H1 (cell line): ENCODE measurements around the gene LMX1A. TPM values are rescaled to one million over a fixed set of nuclear protein-coding genes. Genes with fewer than 3 reads are reported as not detected.

Experiments used
- CTCF ChIA-PET: fragments of 300-600 bp; sonication (Branson Sonifier 250); formaldehyde crosslinking; loops from one replicate; lab custom pipeline; 2021; ENCODE audit not compliant: partially characterized antibody; lab: Charles Lee
- POLR2A ChIA-PET: fragments of 300-600 bp; sonication (Branson Sonifier 250); formaldehyde crosslinking; loops from one replicate; lab custom pipeline; 2021; ENCODE audit warnings: inconsistent platforms; ENCODE audit not compliant: partially characterized antibody; lab: Charles Lee
- DNase-seq, 2 experiments: peaks; one replicate each; pipeline versions ENCODE4 v3.0.0 to v3.0.0-alpha.2; 2010 to 2022; ENCODE audit warnings: low spot score in 2 of 2, low read depth in 1 of 2, mixed read lengths in 1 of 2
- FAIRE-seq: peaks from 2 replicates; lab custom pipeline; 2011; peaks lifted over from hg19 to GRCh38; lab: Jason Lieb, UNC
- H2AFZ ChIP-seq: 2 replicates; pipeline ENCODE4 v1.8.1; 2012; ENCODE audit warnings: low read length, inconsistent platforms
- H2AK5ac ChIP-seq: 2 replicates; pipeline ENCODE4 v1.6.1; 2013; ENCODE audit warnings: low read depth, low read length
- H2BK120ac ChIP-seq: replicated peaks from 2 replicates; pipeline ENCODE3; 2013; ENCODE audit warnings: low read depth, low read length, inconsistent platforms
- H2BK12ac ChIP-seq: 2 replicates; pipeline ENCODE4 v1.6.1; 2013; ENCODE audit warnings: low read depth, low read length
- H2BK15ac ChIP-seq: 2 replicates; pipeline ENCODE4 v1.6.1; 2013; ENCODE audit warnings: low read length
- H2BK20ac ChIP-seq: 2 replicates; pipeline ENCODE4 v1.6.1; 2013; ENCODE audit warnings: low read length
- H2BK5ac ChIP-seq: 2 replicates; pipeline ENCODE4 v1.6.1; 2013; ENCODE audit warnings: low read depth, low read length
- H3K14ac ChIP-seq: 2 replicates; pipeline ENCODE4 v1.6.1; 2013; ENCODE audit warnings: inconsistent platforms; ENCODE audit not compliant: insufficient read length
- H3K18ac ChIP-seq: 2 replicates; pipeline ENCODE4 v1.6.1; 2013; ENCODE audit warnings: low read length; ENCODE audit errors: extremely low read depth
- H3K23ac ChIP-seq: 2 replicates; pipeline ENCODE4 v1.6.1; 2013; ENCODE audit warnings: inconsistent platforms; ENCODE audit not compliant: insufficient read length
- H3K23me2 ChIP-seq: 2 replicates; pipeline ENCODE4 v1.6.1; 2013; ENCODE audit warnings: low read depth, low read length
- H3K27ac ChIP-seq: 2 replicates; pipeline ENCODE4 v1.6.1; 2011; ENCODE audit warnings: low read depth, low read length, inconsistent platforms
- H3K27me3 ChIP-seq, 4 experiments: replicated peaks in 1 of 4; 1 replicate in 1 of 4; 2 replicates in 3 of 4; pipeline versions ENCODE4 v1.6.1 to v1.8.1; 2011 to 2013; ENCODE audit warnings: low read length in 3 of 4, mild to moderate bottlenecking in 3 of 4, inconsistent platforms in 2 of 4, mixed read lengths in 2 of 4, moderate library complexity in 1 of 4; ENCODE audit not compliant: control insufficient read depth in 3 of 4, insufficient read depth in 3 of 4; ENCODE audit errors: extremely low read depth in 1 of 4
- H3K36me3 ChIP-seq, 4 experiments: 2 replicates each; pipeline versions ENCODE4 v1.6.1 to v1.8.1; 2011 to 2013; ENCODE audit warnings: mild to moderate bottlenecking in 4 of 4, low read length in 3 of 4, moderate library complexity in 2 of 4, control low read depth in 1 of 4, inconsistent platforms in 1 of 4; ENCODE audit not compliant: insufficient read depth in 4 of 4, control insufficient read depth in 2 of 4
- H3K4ac ChIP-seq: replicated peaks from 2 replicates; pipeline ENCODE3; 2013; ENCODE audit warnings: low read length, low read depth, mixed read lengths, inconsistent platforms; ENCODE audit not compliant: insufficient read length
- H3K4me1 ChIP-seq, 4 experiments: replicated peaks in 1 of 4; 1 replicate in 1 of 4; 2 replicates in 3 of 4; pipeline versions ENCODE4 v1.6.1 to v1.8.1; 2011 to 2013; ENCODE audit warnings: low read length in 3 of 4, inconsistent platforms in 2 of 4, mixed read lengths in 1 of 4; ENCODE audit not compliant: insufficient read depth in 4 of 4, control insufficient read depth in 3 of 4
- H3K4me2 ChIP-seq, 2 experiments: 2 replicates each; pipeline versions ENCODE4 v1.6.1 to v1.8.1; 2011 to 2013; ENCODE audit warnings: low read depth in 2 of 2, low read length in 2 of 2, control low read depth in 1 of 2, inconsistent platforms in 1 of 2, mild to moderate bottlenecking in 1 of 2; ENCODE audit not compliant: insufficient read depth in 1 of 2
- H3K4me3 ChIP-seq, 4 experiments: fragments of 200-600, 300-600 bp in 1 of 4; sonication (generic), shearing (Covaris generic), sonication (Bioruptor Twin) in 1 of 4; 2 replicates each; pipeline versions ENCODE4 v1.5.1 to v1.8.1; 2011 to 2016; ENCODE audit warnings: low read length in 4 of 4, low read depth in 3 of 4, control low read depth in 2 of 4, inconsistent platforms in 2 of 4, mild to moderate bottlenecking in 2 of 4, mixed read lengths in 1 of 4, moderate library complexity in 1 of 4; ENCODE audit not compliant: insufficient read depth in 2 of 4; ENCODE audit errors: extremely low read depth in 1 of 4
- H3K56ac ChIP-seq: replicated peaks from 2 replicates; pipeline ENCODE3; 2013; ENCODE audit warnings: low read depth, mild to moderate bottlenecking, mixed read lengths, low read length, inconsistent platforms; ENCODE audit not compliant: insufficient read length
- H3K79me1 ChIP-seq: 2 replicates; pipeline ENCODE4 v1.6.1; 2013; ENCODE audit warnings: low read depth, low read length, control low read depth
- H3K79me2 ChIP-seq, 2 experiments: 2 replicates each; pipeline versions ENCODE4 v1.6.1 to v1.8.1; 2012 to 2013; ENCODE audit warnings: low read length in 2 of 2, mild to moderate bottlenecking in 2 of 2, inconsistent platforms in 1 of 2; ENCODE audit not compliant: insufficient read depth in 2 of 2, control insufficient read depth in 1 of 2
- H3K9ac ChIP-seq, 4 experiments: replicated peaks in 1 of 4; 1 replicate in 1 of 4; 2 replicates in 3 of 4; pipeline versions ENCODE4 v1.6.1 to v1.8.1; 2011 to 2013; ENCODE audit warnings: low read depth in 3 of 4, low read length in 3 of 4, control low read depth in 2 of 4, mild to moderate bottlenecking in 2 of 4, moderate library complexity in 2 of 4, inconsistent platforms in 1 of 4; ENCODE audit errors: extremely low read depth in 1 of 4
- H3K9me3 ChIP-seq, 2 experiments: 2 replicates each; pipeline versions ENCODE4 v1.6.1 to v1.8.1; 2012 to 2013; ENCODE audit warnings: mild to moderate bottlenecking in 2 of 2, moderate library complexity in 2 of 2, control low read depth in 1 of 2, inconsistent platforms in 1 of 2, low read depth in 1 of 2, low read length in 1 of 2, mixed read lengths in 1 of 2; ENCODE audit not compliant: insufficient read depth in 2 of 2
- H4K20me1 ChIP-seq, 2 experiments: replicated peaks in 1 of 2; 2 replicates each; pipeline versions ENCODE3 to v1.8.1; 2011 to 2013; ENCODE audit warnings: inconsistent platforms in 2 of 2, low read length in 2 of 2, mild to moderate bottlenecking in 1 of 2; ENCODE audit not compliant: insufficient read depth in 2 of 2, control insufficient read depth in 1 of 2
- H4K5ac ChIP-seq: 2 replicates; pipeline ENCODE4 v1.6.1; 2013; ENCODE audit warnings: low read length, low read depth, mixed read lengths, inconsistent platforms; ENCODE audit not compliant: insufficient read length
- H4K8ac ChIP-seq: 2 replicates; pipeline ENCODE4 v1.8.0; 2013; ENCODE audit warnings: mild to moderate bottlenecking, moderate library complexity, low read length, inconsistent platforms; ENCODE audit not compliant: insufficient read depth; ENCODE audit errors: extremely low read depth
- H4K91ac ChIP-seq: replicated peaks from 2 replicates; pipeline ENCODE3; 2013; ENCODE audit warnings: low read length, mixed read lengths, inconsistent platforms; ENCODE audit not compliant: insufficient read length
- BACH1 ChIP-seq: IDR thresholded peaks from 2 replicates; pipeline ENCODE4 v1.6.1; 2012; ENCODE audit warnings: low read length, improper control_type of control experiment
- SIN3A ChIP-seq, 2 experiments: IDR thresholded peaks in 1 of 2; conservative IDR thresholded peaks in 1 of 2; 2 replicates each; pipeline ENCODE4 v1.6.1; 2011 to 2012; ENCODE audit warnings: low read length in 2 of 2, improper control_type of control experiment in 1 of 2, low read depth in 1 of 2, mild to moderate bottlenecking in 1 of 2
- SIX5 ChIP-seq: IDR thresholded peaks from 2 replicates; pipeline ENCODE4 v1.6.1; 2011; ENCODE audit warnings: mild to moderate bottlenecking, low read depth, low read length
- TEAD4 ChIP-seq: IDR thresholded peaks from 2 replicates; pipeline ENCODE4 v1.6.1; 2012; ENCODE audit warnings: low read depth, low read length, inconsistent platforms, mixed read lengths
- ZNF274 ChIP-seq: IDR thresholded peaks from 2 replicates; pipeline ENCODE4 v1.7.0; 2012; ENCODE audit warnings: low read length, borderline replicate concordance; ENCODE audit errors: extremely low read depth
- WGBS, 2 experiments: shearing (Covaris generic) in 1 of 2; methylation state at CpG; one replicate each; pipeline versions ENCODE4 v1.1.6 to v1.1.7; 2013 to 2015; ENCODE audit warnings: low lambda C conversion rate in 2 of 2, mixed read lengths in 2 of 2, inconsistent platforms in 1 of 2, low coverage in 1 of 2, missing lambda C conversion rate in 1 of 2; ENCODE audit not compliant: insufficient replicate concordance in 2 of 2, insufficient coverage in 1 of 2, insufficient read length in 1 of 2; ENCODE audit errors: extremely low coverage in 1 of 2, missing lambda C conversion rate in 1 of 2; 5-methylcytosine and 5-hydroxymethylcytosine counted together
- polyA plus RNA-seq, 7 experiments: library from polyadenylated mRNA; depleted of rRNA in 3 of 7; stranded (reverse) in 5 of 7; unstranded in 2 of 7; fragments of >200 nt in 5 of 7; fragments of 200-250 nt in 2 of 7; gene quantifications; 1 replicate in 5 of 7; 2 replicates in 1 of 7; 4 replicates in 1 of 7; pipeline versions ENCODE4 v1.2.1 to v1.2.3, GENCODE V29; 2011 to 2013; ENCODE audit warnings: missing spikeins in 2 of 7, mixed read lengths in 2 of 7
- total RNA-seq: library from RNA; stranded (reverse); fragmentation: NEBNext Ultra II Directional; extraction: Animal tissue kit (Norgen Biotek cat#: 25700); gene quantifications from 2 replicates; pipeline ENCODE4 v1.2.1, GENCODE V29; 2021
- TF ChIP-seq, protein P1 (sequence below): IDR thresholded peaks from 2 replicates; pipeline ENCODE4 v1.6.1; 2011; ENCODE audit warnings: low read depth, mild to moderate bottlenecking, low read length; ENCODE audit not compliant: insufficient read depth

The LMX1A gene
- total and polyA plus RNA-seq, 2 of the 8 experiments (the other 6 are each of a cell fraction or from before 2014, with no cell fraction given), result not detected

DNA sequence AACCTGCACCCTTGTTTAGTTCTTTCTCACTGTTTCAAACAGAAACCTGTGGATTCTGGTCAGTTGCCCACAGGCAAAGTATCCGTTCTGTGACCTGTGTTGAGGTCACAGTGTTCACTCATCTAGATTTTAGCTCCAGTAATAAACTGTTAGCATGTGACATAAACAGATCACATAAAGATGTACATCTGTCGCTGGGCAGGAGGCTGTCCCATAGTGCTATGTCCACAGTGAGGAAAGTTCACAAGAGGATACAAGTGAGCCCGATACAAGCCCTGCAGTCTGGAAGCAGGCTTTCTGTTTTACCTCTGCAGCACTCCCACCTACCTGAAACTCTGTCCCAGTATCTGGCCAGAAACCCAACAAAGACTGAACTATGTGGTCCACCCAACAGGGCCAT, 28.4 kb downstream of the LMX1A start:
- H2BK5ac ChIP-seq, result no peak overlapping the region
- H4K20me1 ChIP-seq, result no peaks in the 10 kb centered on the region
- no peak overlapping the region for H2BK12ac ChIP-seq
- H3K27me3 ChIP-seq, result no peaks in the 10 kb centered on the region; a peak in 1 of 7 replicates
- no peaks in the 10 kb centered on the region for H3K79me2 ChIP-seq
- no peaks in the 10 kb centered on the region for H3K79me1 ChIP-seq
- ChIA-PET POLR2A (no interaction called here), CTCF (interaction anchor here (0.7 to 5.2 kb wide), 5 partner anchors 20 to 77 kb away, joined by 3 to 31 read pairs (median 6); no protein-coding TSS in a partner anchor)
- H3K23ac ChIP-seq, result no peak overlapping the region
- H3K23me2 ChIP-seq, result no peaks in the 10 kb centered on the region
- H2BK120ac ChIP-seq, result no peak overlapping the region
- H3K4ac ChIP-seq, result no peak overlapping the region
- H3K36me3 ChIP-seq, result no peaks in the 10 kb centered on the region
- 76% methylated on average over 3 of the region's 3 CpGs; no CpG with 5 or more reads in 1 of the 2 experiments for WGBS, 2 experiments
- no peak overlapping the region for H4K91ac ChIP-seq
- no peak overlapping the region for H3K18ac ChIP-seq
- H3K27ac ChIP-seq, result no peak overlapping the region
- DNase-seq, result no peak
- H3K4me3 ChIP-seq, result no peak overlapping the region
- H4K5ac ChIP-seq, result no peak overlapping the region
- no peaks in the 10 kb centered on the region for H3K9me3 ChIP-seq
- H2AFZ ChIP-seq, result no peak overlapping the region
- H3K14ac ChIP-seq, result no peak overlapping the region
- no peak overlapping the region for H4K8ac ChIP-seq
- no peak overlapping the region for H2BK20ac ChIP-seq
- no peak for FAIRE-seq
- no peak overlapping the region for H3K9ac ChIP-seq
- TF ChIP-seq SIN3A (conservative IDR thresholded peaks at IDR 0.05 in 1 of 2, IDR thresholded peaks at IDR 0.05 in 1 of 2; ENCODE audit: low read depth in 1 of 2, low read length in 2 of 2) (no peak), ZNF274 (no peak), TEAD4 (no peak), SIX5 (no peak), BACH1 (no peak)
- TF ChIP-seq, protein P1, sequence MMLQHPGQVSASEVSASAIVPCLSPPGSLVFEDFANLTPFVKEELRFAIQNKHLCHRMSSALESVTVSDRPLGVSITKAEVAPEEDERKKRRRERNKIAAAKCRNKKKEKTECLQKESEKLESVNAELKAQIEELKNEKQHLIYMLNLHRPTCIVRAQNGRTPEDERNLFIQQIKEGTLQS, result no peak
- no peak overlapping the region for H2BK15ac ChIP-seq
- peaks cover 0 to 3% (median 0%) of the 10 kb centered on the region in 4 experiments; a peak in 1 of 7 replicates for H3K4me1 ChIP-seq
- no peak overlapping the region for H2AK5ac ChIP-seq
- H3K56ac ChIP-seq, result no peak overlapping the region
- H3K4me2 ChIP-seq, result no peak overlapping the region
